Activated CD4-positive, alpha-beta memory T cell treated with anti-CD3 and anti-CD28 coated beads, Interleukin-2, amount 10 ng/mL, durations not matched to agents 7 days and 5 days (primary cell): Measurements from ENCODE around the gene RAD23B. TPM values are rescaled to one million over a fixed set of nuclear protein-coding genes. Genes with fewer than 3 reads are reported as not detected.
"Not testable (repeated sequence)": the region's sequence is repeated elsewhere in the genome, so short reads cannot be mapped to it uniquely, and the experiment has no call there.

ENCODE experiments used
- CTCF ChIA-PET: fragments of 350-600 bp; sonication (Branson Sonifier 250); formaldehyde crosslinking; loops from one replicate; lab custom pipeline; 2021; ENCODE audit warnings: antibody characterized with exemption, inconsistent platforms; lab: Charles Lee
- POLR2A ChIA-PET: fragments of 350-600 bp; sonication (Branson Sonifier 250); formaldehyde crosslinking; loops from one replicate; lab custom pipeline; 2021; ENCODE audit warnings: antibody characterized with exemption; lab: Charles Lee
- DNase-seq: peaks from one replicate; pipeline ENCODE4 v3.0.0-alpha.2; 2020
- H3K27ac Mint-ChIP-seq: one replicate; pipeline ENCODE4 v1.8.0; 2021; ENCODE audit warnings: mild to moderate bottlenecking, mixed read lengths
- H3K27me3 Mint-ChIP-seq: one replicate; pipeline ENCODE4 v1.8.0; 2021; ENCODE audit warnings: mixed read lengths
- H3K36me3 Mint-ChIP-seq: one replicate; pipeline ENCODE4 v1.8.0; 2021; ENCODE audit warnings: low read depth, mixed read lengths
- H3K4me1 Mint-ChIP-seq: one replicate; pipeline ENCODE4 v1.8.0; 2021; ENCODE audit warnings: mixed read lengths
- H3K4me3 Mint-ChIP-seq: one replicate; pipeline ENCODE4 v1.8.0; 2021; ENCODE audit warnings: mild to moderate bottlenecking, mixed read lengths
- H3K9me3 Mint-ChIP-seq: one replicate; pipeline ENCODE4 v1.8.0; 2021; ENCODE audit warnings: mixed read lengths
- total RNA-seq, 2 experiments: library from RNA; stranded (reverse); gene quantifications; one replicate each; pipeline ENCODE4 v1.2.3, GENCODE V29; 2021

The RAD23B gene
- total RNA-seq, 2 experiments from 2014 or later, result 89.4 to 91.0 TPM

DNA sequence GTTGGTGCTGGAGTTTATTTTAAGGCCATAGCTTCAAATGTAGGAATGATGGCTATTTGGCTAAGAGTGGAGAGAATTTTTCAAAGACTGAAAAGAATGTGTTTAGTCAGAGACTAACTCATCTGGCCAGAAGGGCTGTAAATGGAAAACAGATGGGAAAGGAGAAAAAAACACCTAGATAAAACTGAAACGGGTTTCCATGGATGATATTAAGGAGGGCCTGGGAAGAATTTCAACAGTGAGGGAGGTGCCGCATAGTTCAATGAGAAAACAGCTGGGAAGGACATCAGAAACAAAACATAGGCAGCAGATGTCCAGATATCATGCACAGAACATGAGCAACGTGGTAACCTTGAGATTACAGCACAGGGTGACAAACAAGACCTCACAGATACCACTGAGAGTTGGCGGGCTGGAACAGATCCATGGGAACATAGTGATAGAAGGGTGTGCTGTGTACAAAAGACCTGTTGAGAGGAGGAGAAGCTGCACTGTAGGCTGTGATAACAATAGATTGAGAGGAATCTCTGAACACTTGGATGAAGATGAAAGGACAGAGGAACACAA lies 31.2 kb upstream of the RAD23B start:
- Mint-ChIP-seq H3K36me3 (no peaks in the 10 kb centered on the region), H3K4me1 (no peaks in the 10 kb centered on the region), H3K9me3 (no peaks in the 10 kb centered on the region), H3K4me3 (no peak overlapping the region), H3K27ac (no peak overlapping the region), H3K27me3 (peaks cover 18% of the 10 kb centered on the region)
- no peak for DNase-seq
- CTCF ChIA-PET, result no interaction called here
- POLR2A ChIA-PET, result no interaction called here

DNA sequence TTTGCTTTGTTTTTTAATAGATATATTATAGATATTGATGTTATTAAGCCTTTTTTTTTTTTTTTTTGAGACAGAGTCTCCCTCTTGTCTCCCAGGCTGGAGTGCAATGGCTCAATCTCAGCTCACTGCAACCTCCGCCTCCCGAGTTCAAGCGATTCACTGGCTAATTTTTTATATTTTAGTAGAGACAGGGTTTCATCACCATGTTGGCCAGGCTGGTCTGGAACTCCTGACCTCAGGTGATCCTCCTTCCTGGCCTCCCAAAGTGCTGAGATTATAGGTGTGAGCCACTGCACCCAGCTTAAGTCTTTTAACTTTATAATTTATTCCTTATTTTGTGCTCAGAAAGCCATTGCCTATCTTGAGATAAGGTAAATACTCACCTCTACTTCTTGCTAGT lies 24.2 kb upstream of the RAD23B start:
- no peak for DNase-seq
- Mint-ChIP-seq H3K36me3 (no peaks in the 10 kb centered on the region), H3K4me3 (no peak overlapping the region), H3K4me1 (no peaks in the 10 kb centered on the region), H3K27ac (no peak overlapping the region), H3K9me3 (no peaks in the 10 kb centered on the region), H3K27me3 (peaks cover 16% of the 10 kb centered on the region)
- CTCF ChIA-PET, result no interaction called here
- POLR2A ChIA-PET, result no interaction called here

DNA sequence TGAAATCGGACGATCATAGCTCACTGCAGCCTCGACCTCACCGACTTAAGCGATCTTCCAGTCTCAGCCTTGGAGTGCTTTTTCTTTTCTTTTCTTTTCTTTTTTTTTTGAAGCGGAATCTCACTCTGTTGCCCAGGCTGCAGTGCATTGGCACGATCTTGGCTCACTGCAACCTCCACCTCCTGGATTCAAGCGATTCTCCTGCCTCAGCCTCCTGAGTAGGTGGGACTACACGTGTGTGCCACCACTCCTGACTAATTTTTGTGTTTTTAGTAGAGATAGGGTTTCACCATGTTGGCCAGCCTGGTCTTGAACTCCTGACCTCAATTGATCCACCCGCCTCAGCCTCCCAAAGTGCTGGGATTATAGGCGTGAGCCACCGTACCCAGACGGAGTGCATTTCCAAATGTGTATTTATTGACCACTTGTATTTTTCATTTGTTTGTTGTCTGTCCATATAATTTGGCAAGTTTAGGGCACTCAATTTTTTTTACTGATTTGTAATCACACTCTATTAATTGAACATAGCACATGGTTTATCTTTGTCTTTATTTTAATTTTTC lies 23.2 kb upstream of the RAD23B start:
- H3K9me3 Mint-ChIP-seq, POLR2A ChIA-PET, H3K36me3 Mint-ChIP-seq, DNase-seq, H3K4me3 Mint-ChIP-seq, CTCF ChIA-PET, H3K4me1 Mint-ChIP-seq, H3K27ac Mint-ChIP-seq: not testable (repeated sequence)
- H3K27me3 Mint-ChIP-seq, result peaks cover 16% of the 10 kb centered on the region

DNA sequence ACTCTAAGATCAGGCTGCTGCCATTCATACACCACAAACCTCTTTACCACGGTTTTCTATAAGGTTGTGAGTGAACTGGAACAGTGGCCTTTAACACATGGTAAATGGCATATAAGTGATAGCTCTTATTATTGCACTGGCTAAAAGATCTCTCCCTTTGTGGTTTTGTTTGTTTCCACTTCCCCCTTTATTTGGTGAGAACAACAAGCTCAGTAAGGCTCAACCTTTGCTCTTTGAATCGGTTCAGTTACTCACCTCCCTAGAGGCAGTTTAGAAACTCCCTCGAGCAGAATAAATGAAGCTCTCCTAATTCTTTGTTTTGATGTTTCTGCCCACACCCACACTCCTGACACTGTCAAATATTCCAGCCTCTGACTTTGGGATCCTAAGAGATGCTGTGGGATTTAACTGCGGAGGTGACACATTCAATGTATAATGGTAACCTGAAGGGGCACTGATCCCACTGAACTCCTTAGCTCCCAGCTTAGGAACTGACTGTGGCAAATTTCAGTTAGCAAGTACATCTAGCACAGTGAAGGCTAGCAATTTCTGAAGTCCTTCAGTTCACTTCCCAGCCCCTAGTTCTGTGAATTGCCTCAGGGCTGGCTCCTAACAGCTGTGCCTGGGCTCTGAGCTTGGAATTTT lies 22.5 kb upstream of the RAD23B start:
- Mint-ChIP-seq H3K9me3 (no peaks in the 10 kb centered on the region), H3K27ac (no peak overlapping the region), H3K27me3 (peaks cover 16% of the 10 kb centered on the region), H3K4me1 (no peaks in the 10 kb centered on the region), H3K4me3 (no peak overlapping the region), H3K36me3 (no peaks in the 10 kb centered on the region)
- DNase-seq, result no peak
- ChIA-PET POLR2A (no interaction called here), CTCF (interaction anchor here (1.0 kb wide), 1 partner anchor 81 kb away, joined by 3 read pairs; no protein-coding TSS in a partner anchor)

DNA sequence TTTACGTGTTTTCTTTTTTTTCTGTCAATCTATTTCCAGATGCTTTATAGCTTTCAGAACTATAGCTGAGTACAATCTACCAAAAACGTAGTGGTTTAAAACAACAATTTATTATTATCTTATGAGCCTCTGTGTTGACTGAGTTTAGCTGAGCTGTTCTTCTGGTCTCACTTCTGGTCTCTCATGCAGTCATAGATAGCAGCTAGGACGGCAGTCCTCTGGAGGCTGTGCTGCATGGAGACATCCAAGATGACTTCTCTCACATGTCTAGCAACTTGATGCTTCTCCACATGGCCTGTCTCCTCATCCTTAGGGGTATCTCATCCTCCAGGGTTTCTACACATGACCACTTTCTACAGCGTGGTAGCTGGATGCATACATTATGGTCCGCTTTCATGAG lies 22.0 kb upstream of the RAD23B start:
- H3K4me1 Mint-ChIP-seq, result no peaks in the 10 kb centered on the region
- no peak overlapping the region for H3K4me3 Mint-ChIP-seq
- H3K27me3 Mint-ChIP-seq, result peaks cover 16% of the 10 kb centered on the region
- DNase-seq, result no peak
- ChIA-PET CTCF (interaction anchor here (1.0 kb wide), 1 partner anchor 80 kb away, joined by 3 read pairs; no protein-coding TSS in a partner anchor), POLR2A (no interaction called here)
- H3K36me3 Mint-ChIP-seq, result no peaks in the 10 kb centered on the region
- H3K9me3 Mint-ChIP-seq, result no peaks in the 10 kb centered on the region
- H3K27ac Mint-ChIP-seq, result no peak overlapping the region

DNA sequence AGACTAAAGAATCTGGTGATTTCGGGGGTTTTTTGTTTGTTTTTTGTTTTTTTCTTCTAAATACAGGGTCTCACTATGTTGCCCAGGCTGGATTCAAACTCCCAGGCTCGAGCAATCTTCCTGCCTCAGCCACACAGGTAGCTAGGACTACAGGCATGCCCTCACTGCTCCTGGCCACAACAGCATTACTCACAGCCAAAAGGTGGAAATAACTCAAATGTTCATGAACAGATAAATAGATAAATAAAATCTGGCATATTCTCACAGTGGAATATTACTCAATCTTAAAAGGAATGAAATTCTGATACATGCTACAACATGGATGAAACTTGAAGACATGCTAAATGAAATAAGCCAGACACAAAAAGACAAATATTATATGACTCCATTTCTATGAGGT lies 19.8 kb upstream of the RAD23B start:
- H3K36me3 Mint-ChIP-seq, result no peaks in the 10 kb centered on the region
- ChIA-PET POLR2A (no interaction called here), CTCF (interaction anchor here (0.8 kb wide), 1 partner anchor 90 kb away, joined by 3 read pairs; no protein-coding TSS in a partner anchor)
- no peaks in the 10 kb centered on the region for H3K4me1 Mint-ChIP-seq
- H3K4me3 Mint-ChIP-seq, result no peak overlapping the region
- DNase-seq, result no peak
- H3K9me3 Mint-ChIP-seq, result no peaks in the 10 kb centered on the region
- H3K27ac Mint-ChIP-seq, result no peak overlapping the region
- peaks cover 19% of the 10 kb centered on the region for H3K27me3 Mint-ChIP-seq

DNA sequence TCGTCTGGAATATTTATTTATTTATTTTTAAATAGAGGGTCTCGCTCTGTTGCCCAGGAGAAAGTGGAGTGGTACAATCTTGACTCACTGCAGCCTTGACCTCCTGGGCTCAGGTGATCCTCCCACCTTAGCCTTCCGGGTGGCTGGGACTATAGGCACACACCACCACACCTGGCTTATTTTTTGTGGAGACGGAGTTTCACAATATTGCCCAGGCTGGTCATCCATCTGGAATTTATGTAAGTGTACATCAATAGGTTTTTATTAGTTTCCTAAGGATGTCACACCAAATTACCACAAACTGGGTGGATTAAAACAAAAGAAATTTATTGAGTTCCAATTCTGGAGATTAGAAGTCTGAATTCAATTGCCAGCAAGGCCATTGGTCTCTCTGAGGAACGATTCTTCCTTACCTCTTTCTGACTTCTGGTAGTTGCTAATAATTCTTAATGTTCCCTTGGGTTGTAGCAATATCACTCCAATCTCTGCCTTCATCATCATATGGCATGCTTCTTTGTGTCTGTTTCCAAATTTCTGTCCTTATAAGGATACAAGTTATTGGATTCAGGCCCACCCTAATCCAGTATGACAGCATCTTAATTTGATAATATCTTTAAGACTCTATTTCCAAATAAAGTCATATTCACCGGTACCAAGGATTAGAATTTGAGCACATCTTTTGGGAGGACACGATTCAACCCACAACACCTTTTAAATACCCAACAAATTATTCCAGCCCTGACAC lies 16.3 kb upstream of the RAD23B start:
- no peak overlapping the region for H3K27ac Mint-ChIP-seq
- no peak overlapping the region for H3K4me3 Mint-ChIP-seq
- H3K27me3 Mint-ChIP-seq, result peaks cover 16% of the 10 kb centered on the region
- CTCF ChIA-PET, result no interaction called here
- no peaks in the 10 kb centered on the region for H3K9me3 Mint-ChIP-seq
- no peaks in the 10 kb centered on the region for H3K36me3 Mint-ChIP-seq
- no peak for DNase-seq
- peaks cover 2% of the 10 kb centered on the region for H3K4me1 Mint-ChIP-seq
- POLR2A ChIA-PET, result no interaction called here

DNA sequence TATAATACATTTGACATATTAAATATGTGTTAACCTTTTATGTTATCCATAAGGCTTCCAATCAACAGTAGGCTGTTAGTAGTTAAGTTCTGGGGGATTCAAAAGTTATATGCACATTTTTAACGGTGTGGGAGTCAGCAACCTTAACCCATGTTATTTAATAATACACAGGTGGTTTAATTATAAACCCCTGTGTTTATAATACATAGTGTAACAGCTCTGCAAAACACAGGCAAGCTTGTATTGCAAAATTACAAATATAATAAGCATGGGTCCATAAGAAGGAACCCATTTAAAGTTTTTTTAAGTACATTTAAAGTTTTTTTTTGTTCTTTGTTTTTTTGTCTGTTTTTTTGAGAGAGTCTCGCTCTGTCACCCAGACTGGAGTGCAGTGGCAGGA lies 14.5 kb upstream of the RAD23B start:
- no peak overlapping the region for H3K27ac Mint-ChIP-seq
- H3K36me3 Mint-ChIP-seq, result no peaks in the 10 kb centered on the region
- ChIA-PET POLR2A (no interaction called here), CTCF (interaction anchor here (1.0 to 1.3 kb wide), 2 partner anchors 34 to 73 kb away, joined by 3 to 4 read pairs; no protein-coding TSS in a partner anchor)
- peaks cover 2% of the 10 kb centered on the region for H3K4me1 Mint-ChIP-seq
- H3K27me3 Mint-ChIP-seq, result peaks cover 4% of the 10 kb centered on the region
- H3K4me3 Mint-ChIP-seq, result no peak overlapping the region
- DNase-seq, result no peak
- no peaks in the 10 kb centered on the region for H3K9me3 Mint-ChIP-seq

DNA sequence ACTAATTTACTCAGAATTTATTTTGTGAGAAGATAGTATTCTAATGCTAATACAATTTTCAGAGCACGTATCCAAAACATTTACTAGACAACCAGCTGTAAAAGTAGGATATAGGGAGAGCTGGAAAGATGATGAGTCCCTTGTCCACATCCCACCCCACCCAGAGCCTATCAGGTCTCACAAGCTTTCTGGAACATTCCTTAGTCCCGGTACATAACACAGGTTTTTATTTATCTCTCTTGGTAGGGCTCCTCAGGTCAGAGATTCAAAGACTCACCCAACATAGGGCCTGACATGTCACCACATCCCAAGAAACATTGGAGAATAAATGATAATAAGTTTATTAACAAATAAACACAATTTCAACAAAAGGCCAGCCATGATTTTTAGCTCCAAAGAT lies 13.8 kb upstream of the RAD23B start:
- Mint-ChIP-seq H3K27me3 (peaks cover 7% of the 10 kb centered on the region), H3K4me1 (peaks cover 2% of the 10 kb centered on the region), H3K9me3 (no peaks in the 10 kb centered on the region), H3K27ac (no peak overlapping the region), H3K36me3 (no peaks in the 10 kb centered on the region), H3K4me3 (no peak overlapping the region)
- no peak for DNase-seq
- CTCF ChIA-PET, result interaction anchor here (1.0 to 1.3 kb wide), 2 partner anchors 33 to 72 kb away, joined by 3 to 4 read pairs; no protein-coding TSS in a partner anchor
- POLR2A ChIA-PET, result no interaction called here

DNA sequence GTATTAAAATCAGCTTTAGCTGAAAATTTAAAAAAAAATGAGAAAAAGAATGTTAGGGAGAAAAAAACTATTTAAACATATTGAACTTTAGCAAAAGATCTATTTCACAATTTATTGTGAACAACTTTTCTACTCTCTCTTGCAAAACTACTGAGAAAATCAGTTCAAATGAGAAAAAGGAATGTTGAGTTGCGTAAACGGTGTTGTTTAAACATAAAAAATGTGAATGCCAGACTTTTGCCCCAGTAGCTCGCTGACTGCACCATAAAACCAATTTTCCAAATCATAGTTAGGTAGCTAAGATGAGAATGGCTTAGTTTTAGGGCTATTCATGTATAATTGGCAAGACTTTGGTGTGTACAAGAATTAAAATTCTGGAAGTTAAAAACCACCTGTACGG lies 13.4 kb upstream of the RAD23B start:
- Mint-ChIP-seq H3K4me3 (no peak overlapping the region), H3K36me3 (no peaks in the 10 kb centered on the region), H3K27me3 (peaks cover 7% of the 10 kb centered on the region), H3K27ac (no peak overlapping the region), H3K9me3 (no peaks in the 10 kb centered on the region), H3K4me1 (peaks cover 2% of the 10 kb centered on the region)
- CTCF ChIA-PET, result interaction anchor here (1.0 to 1.3 kb wide), 3 partner anchors 12 to 72 kb away, joined by 3 to 5 read pairs (median 4); no protein-coding TSS in a partner anchor
- POLR2A ChIA-PET, result no interaction called here
- no peak for DNase-seq

DNA sequence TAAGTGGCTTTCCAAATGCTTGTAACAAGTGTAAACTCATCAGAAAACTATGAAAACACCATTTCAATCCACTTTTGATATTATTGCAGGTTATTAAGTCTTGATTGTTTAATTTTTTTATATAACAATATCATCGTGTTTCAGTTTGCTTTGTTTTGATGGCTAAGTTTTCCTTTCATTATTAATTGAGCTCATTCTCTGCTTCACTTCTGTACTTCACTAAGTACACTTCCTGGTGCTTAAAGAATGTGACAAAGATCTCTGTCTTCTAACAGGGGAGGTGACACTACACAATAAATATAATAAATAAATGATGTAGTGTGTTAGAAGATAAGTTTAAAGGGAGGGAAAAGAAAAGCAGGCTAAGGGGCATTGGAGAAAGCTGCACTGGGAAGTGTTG lies 13.0 kb upstream of the RAD23B start:
- H3K4me3 Mint-ChIP-seq, result no peak overlapping the region
- no peaks in the 10 kb centered on the region for H3K9me3 Mint-ChIP-seq
- CTCF ChIA-PET, result interaction anchor here (1.0 to 1.3 kb wide), 4 partner anchors 9 to 72 kb away, joined by 4 to 5 read pairs (median 4); no protein-coding TSS in a partner anchor
- peaks cover 2% of the 10 kb centered on the region for H3K4me1 Mint-ChIP-seq
- no peaks in the 10 kb centered on the region for H3K36me3 Mint-ChIP-seq
- no peak overlapping the region for H3K27ac Mint-ChIP-seq
- POLR2A ChIA-PET, result no interaction called here
- no peak for DNase-seq
- H3K27me3 Mint-ChIP-seq, result peaks cover 9% of the 10 kb centered on the region

DNA sequence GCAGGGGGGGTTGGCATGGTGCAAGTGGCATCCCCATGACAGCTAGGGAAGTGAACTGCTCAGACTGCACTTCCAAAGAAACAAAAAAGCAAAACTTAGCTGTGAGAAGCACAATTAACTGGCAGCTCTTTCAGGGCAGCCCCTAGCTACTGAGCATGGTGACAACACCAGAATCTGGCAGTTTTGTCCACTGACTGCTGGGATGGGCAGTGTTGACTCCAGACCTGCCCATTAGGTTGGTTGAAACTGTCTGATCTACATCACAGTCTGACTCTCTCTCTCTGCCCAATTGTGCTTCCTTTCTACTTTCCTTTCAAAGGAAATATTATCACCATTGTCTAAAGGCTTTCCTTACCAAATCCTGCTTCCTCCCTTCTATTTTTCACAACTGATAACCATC lies 12.5 kb upstream of the RAD23B start:
- Mint-ChIP-seq H3K4me3 (no peak overlapping the region), H3K9me3 (no peaks in the 10 kb centered on the region), H3K4me1 (peaks cover 2% of the 10 kb centered on the region), H3K27me3 (peaks cover 14% of the 10 kb centered on the region), H3K36me3 (no peaks in the 10 kb centered on the region), H3K27ac (no peak overlapping the region)
- CTCF ChIA-PET, result interaction anchor here (1.0 to 1.1 kb wide), 3 partner anchors 8 to 71 kb away, joined by 4 to 5 read pairs (median 4); no protein-coding TSS in a partner anchor
- no peak for DNase-seq
- POLR2A ChIA-PET, result no interaction called here

DNA sequence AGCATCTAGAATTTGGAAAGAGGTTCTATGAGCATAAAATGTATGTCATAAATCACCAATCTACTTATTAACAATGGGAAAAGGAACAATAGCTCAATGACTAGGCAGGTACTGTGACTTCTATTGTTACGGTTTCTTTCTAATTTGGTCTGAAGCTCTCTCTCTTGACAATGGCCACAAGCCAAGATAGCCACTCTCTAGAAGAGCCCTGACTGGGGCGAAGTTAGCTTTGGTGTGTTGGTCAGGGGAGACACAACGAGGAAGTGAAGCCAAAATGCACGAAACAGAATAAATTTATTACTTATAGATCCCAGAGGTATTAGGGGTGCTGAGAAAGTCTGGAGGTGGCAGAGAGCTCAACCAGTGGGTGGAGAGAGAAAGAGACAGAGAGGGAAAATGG lies 9.4 kb upstream of the RAD23B start:
- no peaks in the 10 kb centered on the region for H3K36me3 Mint-ChIP-seq
- H3K27ac Mint-ChIP-seq, result no peak overlapping the region
- H3K4me1 Mint-ChIP-seq, result peaks cover 2% of the 10 kb centered on the region
- no peak for DNase-seq
- POLR2A ChIA-PET, result no interaction called here
- H3K4me3 Mint-ChIP-seq, result no peak overlapping the region
- no peaks in the 10 kb centered on the region for H3K9me3 Mint-ChIP-seq
- CTCF ChIA-PET, result no interaction called here
- H3K27me3 Mint-ChIP-seq, result peaks cover 21% of the 10 kb centered on the region
